ENCODE results near the gene CTTNBP2NL.
A peak's percentile ranks its signal among the peaks of the same experiment; 100 is the strongest.

Gene CTTNBP2NL, protein sequence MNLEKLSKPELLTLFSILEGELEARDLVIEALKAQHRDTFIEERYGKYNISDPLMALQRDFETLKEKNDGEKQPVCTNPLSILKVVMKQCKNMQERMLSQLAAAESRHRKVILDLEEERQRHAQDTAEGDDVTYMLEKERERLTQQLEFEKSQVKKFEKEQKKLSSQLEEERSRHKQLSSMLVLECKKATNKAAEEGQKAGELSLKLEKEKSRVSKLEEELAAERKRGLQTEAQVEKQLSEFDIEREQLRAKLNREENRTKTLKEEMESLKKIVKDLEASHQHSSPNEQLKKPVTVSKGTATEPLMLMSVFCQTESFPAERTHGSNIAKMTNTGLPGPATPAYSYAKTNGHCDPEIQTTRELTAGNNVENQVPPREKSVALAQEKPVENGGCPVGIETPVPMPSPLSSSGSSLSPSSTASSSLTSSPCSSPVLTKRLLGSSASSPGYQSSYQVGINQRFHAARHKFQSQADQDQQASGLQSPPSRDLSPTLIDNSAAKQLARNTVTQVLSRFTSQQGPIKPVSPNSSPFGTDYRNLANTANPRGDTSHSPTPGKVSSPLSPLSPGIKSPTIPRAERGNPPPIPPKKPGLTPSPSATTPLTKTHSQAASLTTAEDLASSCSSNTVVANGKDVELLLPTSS

DNA sequence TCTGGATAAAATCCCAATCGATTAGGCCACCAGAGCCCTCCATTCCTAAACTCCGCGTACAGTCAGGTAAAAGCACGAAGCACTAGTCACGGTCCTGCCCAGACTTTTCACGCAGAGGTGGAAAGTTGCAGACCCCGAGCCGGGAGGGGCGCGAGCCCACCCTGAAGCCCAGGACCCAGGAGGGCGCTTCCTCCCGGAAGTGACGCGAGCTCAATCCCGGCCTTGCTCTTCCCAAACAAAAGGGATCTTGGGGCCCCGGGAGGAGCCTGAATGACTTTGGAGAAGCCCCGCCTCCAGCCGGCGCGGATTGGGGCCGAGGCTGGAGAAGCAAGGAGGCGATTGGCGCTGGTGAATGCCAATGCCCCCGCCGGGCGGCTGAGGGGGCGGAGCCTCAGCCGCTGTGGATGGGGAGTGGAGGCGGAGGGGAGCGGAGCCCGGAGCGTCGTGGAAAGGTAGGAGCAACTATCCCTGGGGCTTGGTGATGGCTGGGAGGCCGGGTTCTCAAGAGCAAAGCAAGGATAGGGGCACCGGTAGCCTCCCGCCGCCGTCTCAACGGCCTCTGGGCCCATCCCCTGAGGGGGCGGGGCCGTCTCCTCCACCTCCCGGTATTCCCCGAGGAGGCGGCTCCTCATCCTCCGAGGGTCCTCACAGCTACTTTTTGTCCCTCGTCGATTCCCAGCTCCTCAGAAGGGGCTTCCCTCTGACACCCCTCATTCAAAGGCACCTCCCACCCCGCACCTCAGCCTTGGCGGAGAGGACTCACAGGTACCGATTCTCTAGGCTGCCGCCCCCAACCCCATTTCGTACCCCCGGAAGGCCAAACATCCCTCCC is at the start of gene CTTNBP2NL:
Gene CTTNBP2NL (plus strand): TSS at position 394 of the 832 bp plus-strand sequence. CDS start 19,952 bp downstream, outside the sequence.
- peak; percentile 97 for DNase-seq

DNA sequence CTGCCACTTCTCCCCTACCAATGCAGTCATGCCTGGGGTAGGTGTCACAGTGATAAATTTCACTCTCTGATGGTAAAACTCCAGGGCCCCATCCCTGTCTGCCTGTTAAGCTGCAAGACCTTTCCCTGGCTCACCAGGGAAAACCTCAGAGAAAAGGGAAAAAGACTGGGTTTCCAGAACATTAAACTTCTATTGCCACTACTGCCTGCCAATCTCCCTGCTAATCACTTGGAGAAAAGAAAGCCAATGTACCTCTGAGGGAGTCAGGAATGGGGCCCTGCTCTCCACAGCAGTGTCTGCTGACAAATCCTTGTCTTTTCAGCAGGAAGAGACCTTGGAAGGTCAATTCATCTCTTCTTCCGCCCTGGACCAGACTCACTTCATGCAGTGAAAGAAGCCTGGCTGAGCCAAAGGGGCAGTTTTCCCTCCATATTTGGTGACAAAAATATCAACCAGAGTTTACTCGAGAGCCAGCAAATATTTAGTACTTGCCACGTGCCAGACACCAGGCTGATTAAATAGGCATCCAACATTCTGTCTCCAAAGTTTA is 49.1 kb upstream of the CTTNBP2NL start:
- no peak for DNase-seq

DNA sequence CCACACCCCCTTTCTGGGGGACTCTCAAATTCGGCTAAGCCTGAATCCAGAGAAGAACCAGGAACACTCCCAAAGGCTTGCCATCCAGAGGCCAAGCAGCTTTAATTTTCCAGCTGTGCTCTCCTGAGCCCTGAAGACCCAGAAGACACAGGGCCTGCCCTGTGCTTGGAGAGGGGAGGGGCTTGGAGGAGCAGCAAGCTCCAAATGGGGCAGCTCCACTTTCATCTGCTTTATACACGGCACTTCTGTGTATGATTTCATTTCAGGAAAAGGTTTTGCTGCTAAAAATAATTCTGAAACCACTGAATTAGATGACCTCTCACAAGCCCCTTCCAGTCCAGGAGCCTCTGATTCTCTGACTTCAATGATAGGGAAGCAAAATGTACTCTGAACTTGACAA is 39.2 kb upstream of the CTTNBP2NL start:
- DNase-seq = no peak

DNA sequence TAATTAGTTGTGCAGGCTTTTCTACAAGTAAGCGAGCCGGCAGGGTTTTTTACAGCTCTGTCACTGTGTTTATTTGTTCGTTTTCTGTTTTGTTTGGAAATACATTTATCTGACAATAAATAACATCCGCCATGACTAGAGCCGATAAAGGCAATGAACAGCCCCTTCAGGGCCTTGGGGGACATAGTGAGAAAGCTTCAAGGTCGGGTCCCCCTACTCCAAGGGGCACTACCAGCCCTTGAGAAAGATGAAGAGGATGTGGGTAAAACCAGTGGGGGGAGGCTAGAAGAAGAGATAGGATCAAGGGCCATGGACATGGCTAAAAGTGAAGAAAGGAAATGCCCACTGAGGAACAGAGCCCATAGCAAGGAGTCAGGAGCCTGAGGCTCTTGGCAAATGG is 38.5 kb upstream of the CTTNBP2NL start:
- DNase-seq = no peak

DNA sequence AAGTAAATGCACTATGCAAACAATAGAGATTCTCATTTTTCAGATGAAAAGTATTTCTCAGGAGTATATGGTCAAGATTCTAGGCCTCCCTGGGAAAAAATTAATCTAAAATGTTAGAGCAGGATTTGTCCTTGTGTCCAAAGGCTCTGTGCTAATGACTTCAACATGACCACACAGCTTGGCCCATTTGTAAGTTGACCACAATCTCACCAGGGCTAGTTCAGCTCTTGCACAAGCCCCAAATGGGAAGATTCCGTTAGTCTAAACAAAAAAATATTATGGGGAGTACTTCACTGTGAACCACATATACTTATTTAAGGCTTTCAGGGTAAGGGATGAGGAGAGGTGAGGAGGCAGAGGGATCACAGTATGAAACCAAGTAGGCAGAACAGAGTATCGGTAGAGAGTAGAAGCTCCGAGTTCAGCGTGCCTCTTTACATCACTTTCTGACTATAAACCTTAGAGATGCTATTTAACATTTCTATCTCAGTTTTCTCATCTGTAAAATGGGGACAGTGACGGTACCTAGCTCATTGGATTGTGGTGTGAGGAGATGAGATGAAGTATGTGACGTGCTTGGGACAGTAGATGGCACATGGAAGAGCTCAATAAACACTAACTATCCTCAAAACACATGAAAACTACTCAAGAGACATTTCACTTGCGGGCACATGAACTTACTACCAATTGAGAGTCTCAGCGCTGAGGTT is 37.8 kb upstream of the CTTNBP2NL start:
- DNase-seq = peak; percentile 7

DNA sequence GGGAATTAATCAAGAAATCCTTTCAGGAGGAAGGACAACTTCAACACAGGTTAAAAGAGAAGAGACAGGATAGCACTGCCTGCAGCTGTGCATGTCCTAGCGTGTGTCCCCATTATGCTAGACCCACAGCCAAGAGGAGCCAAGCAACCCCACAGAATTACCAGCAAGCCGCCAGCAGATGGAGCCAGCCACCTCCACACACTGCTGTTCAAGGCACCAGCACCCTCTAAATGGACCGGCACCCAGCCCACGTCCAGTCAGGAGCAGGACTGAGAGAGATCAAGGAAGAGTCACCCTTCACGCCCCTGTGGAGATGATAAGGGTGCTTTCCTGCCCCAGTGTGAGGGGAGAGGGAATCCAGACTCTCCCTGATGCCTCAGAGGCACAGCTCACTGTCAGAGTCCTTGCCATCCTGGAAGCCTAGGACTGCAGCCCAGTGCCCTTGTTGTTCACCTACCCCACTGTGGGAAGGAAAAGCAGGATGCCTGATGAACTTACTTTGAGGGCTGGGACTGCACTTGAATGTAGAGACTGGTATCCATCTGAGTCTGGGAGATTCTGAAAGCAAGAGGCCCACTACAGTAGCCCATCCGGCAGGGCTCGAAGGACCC is 37.1 kb upstream of the CTTNBP2NL start:
- DNase-seq = peak; percentile 51

DNA sequence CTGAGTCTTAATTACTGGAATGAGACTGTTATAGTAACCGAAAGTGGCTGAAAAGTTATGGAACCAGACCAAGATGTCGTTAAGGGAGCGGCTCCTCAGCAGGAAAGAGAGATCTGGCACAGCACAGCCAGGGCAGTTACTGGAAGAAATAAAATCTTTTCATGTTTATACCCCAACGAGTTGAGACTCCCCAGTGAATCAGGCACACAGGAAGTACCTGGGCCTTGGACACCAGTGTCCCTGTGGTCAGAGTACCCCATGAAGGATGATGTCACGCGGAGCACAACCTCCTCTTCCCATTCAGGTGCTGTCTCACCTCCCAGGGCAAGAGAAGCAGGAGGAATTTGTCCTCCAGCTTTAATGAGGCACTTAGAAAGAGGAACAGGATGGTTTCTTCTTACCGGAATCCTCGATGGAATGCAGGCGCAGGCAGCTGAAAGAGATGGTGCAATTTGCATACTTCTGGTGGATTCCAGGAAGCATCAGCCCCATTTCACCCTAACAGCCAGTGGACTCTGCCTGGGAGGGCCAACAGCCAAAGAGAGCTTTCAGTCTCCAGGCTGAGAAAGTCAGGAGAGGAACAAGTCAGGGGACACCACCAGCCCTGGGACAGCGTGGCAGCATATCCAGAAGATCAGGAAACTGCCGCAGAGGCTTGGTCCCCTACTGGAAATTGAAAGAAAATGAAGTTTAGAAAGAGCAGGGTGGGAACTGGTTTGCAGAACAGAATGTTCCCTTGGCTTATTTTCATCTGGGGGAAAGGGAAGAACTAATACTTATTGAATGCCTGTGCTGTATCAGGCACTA is 35.9 kb upstream of the CTTNBP2NL start:
- DNase-seq = peak; percentile 86

DNA sequence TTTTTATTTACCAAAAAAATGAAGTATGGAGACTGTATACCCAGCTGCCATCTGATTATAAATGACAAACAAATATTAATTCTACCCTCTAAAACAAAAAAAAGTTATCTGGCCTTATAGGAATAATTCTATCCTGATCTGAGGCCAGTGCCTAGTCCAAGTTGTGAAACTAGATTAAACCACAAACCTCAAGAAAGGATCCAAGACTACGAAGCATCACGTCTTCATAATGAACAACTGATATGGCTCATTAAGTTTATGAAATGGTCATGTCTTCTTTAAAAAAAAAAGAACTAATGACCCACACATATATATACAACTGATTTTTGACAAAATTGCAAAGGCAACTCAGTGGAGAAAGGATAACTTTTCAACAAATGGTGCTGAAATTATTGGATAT is 32.4 kb upstream of the CTTNBP2NL start:
- DNase-seq = no peak

DNA sequence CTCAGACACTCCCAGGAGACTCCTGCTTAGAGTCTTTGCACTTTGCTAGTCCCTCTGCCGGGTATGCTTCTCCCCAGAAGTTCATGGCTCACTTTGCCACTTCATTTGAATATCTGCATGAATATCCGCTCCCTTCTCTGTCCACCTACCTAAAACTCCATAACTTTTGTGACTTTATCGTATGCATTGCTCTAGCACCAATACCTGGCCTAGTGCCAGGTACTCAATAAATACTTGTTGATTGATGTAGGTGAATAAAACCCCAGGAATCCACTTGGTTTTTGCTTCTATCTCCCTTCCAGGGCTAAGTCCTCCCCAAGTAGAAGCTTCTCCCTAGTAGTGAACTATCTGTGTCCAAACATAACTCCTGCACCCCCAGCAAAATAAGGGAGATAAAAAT is 27.8 kb upstream of the CTTNBP2NL start:
- no peak for DNase-seq

DNA sequence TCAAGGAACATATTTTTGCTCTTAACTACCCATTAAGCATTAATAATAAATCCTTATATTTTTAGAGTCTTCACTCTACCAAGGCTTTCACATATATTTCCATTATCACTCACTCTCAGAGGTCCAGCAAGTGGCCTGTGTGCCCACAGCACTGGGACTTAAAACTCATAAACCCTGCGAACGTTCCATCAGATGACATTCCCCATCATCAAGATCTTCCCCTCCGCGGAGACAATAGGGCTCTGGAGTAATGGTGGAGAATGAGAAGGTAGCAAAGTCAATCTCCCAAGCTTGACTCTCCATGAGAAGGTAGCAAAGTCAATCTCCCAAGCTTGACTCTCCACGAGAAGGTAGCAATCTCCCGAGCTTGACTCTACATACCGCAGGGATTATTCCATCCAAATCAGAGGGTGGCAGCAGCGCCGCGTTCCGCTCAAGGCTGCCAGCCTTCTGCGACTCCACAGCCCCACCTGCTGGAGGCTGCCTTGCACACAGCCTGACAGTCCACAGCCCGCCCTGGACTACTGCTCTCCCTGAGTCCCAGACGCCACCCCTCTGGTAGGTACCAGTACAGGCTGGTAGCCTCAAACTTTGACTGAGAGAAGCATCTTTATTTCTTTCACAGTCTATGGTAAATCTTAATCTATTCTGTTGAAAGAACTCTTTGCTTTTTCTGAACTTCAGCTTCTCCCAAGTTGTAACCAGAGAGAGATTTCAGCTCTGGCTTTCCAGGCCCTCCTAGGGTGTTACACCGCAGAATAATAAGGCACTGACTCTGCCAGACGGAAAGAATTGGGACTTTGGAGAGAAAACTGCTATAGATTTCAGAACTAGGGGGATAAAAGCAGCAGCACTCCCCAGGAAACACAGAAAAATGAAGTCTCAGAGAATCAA is 26.4 kb upstream of the CTTNBP2NL start:
- peak; percentile 73 for DNase-seq

DNA sequence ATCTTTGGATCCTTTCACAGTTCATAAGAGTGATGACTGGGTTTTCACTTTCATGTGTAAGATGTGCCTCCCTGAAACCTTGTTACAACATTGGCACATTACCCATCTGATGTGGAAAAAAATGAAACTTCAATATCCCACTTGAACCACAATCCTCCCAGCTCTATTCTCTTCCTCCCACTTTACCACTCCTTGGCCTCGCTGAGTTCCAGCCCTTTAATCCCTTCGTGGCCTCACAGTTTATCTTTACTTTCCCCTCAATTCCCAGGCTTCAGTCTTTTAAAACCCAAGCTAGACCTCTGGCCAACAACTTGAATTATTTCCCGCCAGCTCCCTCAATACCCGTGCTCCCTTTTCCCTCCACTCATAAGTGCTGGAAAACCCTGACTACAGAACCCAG is 25.0 kb upstream of the CTTNBP2NL start:
- no peak for DNase-seq

DNA sequence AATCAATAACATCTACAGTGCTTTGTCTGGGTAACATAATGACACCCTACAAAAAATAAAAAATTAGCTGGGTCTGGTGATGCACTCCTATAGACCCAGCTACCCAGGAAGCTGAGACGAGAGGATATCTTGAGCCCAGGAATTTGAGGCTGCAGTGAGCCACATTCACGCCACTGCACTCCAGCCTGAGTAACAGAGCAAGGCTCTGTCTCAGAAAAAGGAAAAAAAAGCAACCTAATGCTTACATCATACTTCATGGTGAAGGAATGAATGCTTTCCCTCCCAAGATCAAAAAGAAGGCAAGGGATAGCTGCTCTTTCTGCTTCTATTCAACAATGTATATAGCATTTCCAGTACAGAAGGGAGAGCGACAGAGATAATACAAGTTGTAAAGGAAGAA is 24.2 kb upstream of the CTTNBP2NL start:
- no peak for DNase-seq

DNA sequence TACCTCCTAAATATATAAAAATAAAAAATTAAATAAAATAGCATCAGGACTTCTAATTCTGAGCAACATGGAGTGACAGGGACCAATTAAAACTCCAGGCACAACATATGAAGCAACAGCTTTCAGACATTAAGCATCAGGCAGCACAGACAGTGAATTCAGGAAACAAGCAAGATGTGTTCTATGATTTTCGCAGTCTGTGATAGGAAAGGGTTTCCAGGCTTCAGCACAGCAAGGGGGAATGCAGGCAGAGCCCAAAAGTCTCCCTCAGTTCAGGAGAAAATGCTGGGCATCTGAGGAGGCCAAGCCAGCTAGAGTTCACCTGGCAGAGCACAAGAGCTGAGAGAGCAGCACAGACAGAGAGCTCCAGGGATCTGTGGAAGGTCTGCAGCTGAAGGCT is 22.2 kb upstream of the CTTNBP2NL start:
- no peak for DNase-seq

DNA sequence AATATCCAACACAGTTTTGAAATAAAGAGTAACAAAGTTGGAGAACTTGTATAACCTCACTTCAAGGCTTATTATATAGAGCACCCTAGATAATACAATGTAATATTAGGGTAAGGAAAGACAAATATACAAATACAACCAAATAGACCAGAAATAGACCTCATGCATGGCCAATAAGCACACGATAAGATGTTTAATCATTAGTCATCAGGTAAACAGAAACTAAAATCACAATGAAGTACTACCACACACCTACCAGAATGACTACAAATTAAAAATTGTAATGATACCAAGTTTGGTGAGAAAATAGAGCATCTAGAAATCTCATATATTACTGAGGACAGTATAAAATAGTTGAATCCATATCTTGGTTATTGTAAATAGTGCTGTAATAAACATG is 20.3 kb upstream of the CTTNBP2NL start:
- DNase-seq = no peak

DNA sequence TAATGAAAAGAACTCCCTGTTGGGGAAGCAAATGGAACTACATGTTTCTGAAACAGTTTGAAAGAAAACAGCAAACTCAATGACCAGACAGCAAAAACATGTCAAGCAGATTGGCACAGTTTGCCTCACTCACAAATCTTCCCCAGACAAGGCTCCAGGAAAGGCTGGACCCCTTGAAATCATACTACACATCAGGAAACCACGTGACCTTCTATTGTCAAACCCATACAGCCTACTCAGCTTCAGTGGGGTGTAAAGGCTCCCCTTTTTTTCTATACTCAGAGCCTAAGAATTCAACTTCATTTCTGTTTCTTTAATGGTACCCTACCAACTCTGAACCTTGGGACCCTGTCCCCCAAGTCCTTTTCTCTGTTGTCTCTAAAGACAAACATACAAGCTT is 15.7 kb upstream of the CTTNBP2NL start:
- DNase-seq = no peak

DNA sequence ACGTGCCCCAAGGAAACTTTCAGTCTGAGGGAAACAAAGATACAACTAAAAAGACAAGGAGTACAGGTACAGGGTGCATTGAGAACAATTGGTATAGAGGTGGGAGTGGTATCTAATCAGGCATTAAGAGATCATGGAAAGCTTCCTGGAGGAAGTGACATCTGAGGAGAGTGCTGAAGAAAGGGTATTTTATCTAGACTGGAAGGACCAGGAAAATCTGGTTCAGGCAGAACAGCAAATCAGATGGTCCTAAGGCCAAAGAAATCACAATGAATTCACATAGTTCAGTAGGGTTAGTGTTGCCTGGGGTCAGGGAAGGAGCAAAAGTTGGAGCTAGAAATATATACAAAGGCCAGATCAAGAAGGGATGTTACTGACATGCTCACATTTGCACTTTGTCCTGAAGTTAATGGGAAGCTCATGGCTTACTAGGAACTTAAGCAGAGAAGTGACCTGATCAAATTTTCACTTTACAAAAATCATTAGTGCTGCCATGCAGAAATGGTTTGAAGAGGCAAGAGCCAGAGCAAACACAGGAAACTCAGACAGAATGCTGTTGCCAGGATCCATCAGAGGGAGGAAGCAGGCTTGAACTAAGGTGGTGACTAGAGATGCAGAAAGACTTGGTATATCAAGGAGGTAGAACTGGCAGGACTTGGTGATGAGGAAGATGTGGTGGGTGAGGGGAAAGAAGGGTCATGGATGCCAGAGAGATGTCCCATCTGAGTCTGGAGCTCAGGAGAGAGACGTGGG is 14.5 kb upstream of the CTTNBP2NL start:
- DNase-seq = no peak

DNA sequence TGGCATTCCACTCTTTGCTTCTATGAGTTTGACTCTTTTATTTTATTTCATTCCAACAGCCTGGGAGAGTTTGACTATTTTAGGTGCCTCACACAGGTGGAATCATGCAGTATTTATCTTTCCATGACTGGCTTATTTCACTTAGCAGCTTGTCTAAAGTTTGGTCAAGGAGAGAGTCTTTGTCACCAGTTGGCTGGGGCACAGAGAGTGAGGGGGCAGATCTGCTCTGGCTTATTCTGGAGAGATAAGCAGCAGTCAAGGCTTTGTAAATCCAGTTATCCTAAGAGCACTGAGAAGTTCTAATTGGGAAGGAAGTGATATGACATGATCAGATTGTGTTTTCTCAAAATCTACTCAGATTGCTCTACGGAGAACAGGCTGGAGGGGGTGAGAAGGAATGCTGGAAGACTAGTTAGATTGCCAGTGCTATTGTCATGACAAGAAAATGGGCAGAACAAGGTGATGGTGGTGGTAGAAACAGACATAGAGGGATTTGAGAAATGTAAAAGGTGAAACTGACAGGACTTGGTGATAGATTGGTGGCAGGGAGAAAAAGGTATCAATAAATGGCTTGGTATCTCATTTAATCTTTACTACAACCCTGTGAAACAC is 12.1 kb upstream of the CTTNBP2NL start:
- no peak for DNase-seq

DNA sequence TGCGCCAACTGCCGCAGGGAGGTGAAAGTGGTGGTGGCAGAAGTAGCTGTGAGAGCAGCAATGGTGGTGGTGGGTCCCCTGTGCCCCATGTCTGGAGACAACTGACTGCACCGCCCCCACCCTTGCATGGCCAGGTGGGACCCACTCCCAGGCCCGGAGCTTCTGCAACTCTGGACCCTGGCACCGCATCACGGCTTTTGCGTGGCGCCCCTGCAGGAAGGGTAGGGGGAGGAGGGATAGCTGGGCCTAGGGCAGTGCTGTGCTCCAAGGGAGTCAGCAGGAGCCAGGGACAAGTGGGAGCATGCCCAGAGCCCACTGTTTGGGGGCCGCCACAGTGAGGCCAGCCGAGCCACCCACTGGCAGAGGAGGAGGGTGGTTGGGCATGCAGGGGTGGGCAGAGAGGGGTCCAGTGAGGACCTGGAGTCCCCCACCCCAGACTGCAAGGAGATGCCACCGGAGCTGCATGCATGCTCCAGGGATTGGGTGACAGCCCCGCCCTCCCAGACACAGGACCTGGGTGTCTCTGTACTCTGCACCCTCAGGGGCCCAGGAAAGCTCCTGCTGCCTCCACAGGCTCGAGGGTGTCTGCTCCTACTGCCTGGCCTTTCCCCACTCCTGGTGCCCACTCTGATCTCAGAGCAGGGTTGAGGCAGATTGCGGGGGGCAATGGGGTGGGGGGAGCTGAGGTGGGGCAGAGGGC is 9.8 kb upstream of the CTTNBP2NL start:
- DNase-seq = no peak

Data from fibroblast of upper back skin (primary cell).